Measurements from ENCODE around the gene SPAG8.

SPAG8 gene

GRCh38 chr9:35813434-35814105, 1.5 kb upstream of the SPAG8 start:
- Histone ChIP-seq H3K9me2 (ENCODE audit: low read depth, low read length) (no peaks in the 10 kb centered on the region), H3K4me1 (ENCODE audit: insufficient read depth, low read length, severe bottlenecking) (peaks cover 33% of the 10 kb centered on the region), H3K27ac (ENCODE audit: low read depth, low read length, poor library complexity, severe bottlenecking) (peak overlapping the region; percentile 78), H3K9me3 (ENCODE audit: low read length) (no peaks in the 10 kb centered on the region), H2AFZ (ENCODE audit: low read length) (no peak overlapping the region), H3F3A (ENCODE audit: insufficient read depth, low read length) (no peaks in the 10 kb centered on the region), H4K20me1 (ENCODE audit: insufficient read depth, low read length) (no peaks in the 10 kb centered on the region), H3K9ac (ENCODE audit: low read length) (peak overlapping the region; percentile 91), H3K4me3 (ENCODE audit: low read depth, low read length, poor library complexity, severe bottlenecking) (peak overlapping the region; percentile 77), H3K4me2 (ENCODE audit: low read length) (peak overlapping the region; percentile 79), H3K79me2 (ENCODE audit: insufficient read depth, low read length) (no peaks in the 10 kb centered on the region), H3K36me3 (ENCODE audit: insufficient read depth, low read length) (no peaks in the 10 kb centered on the region; the same call in none of the 2 replicates), H3K27me3 (ENCODE audit: insufficient read depth, low read length) (no peaks in the 10 kb centered on the region)
- TF ChIP-seq CTCF (IDR thresholded peaks at IDR 0.05; ENCODE audit: low read length), result peak; percentile 41; the same call in 1 of the 2 replicates
- no peak for TF ChIP-seq EZH2 (IDR thresholded peaks at IDR 0.05; ENCODE audit: borderline replicate concordance, low read length)

DNA sequence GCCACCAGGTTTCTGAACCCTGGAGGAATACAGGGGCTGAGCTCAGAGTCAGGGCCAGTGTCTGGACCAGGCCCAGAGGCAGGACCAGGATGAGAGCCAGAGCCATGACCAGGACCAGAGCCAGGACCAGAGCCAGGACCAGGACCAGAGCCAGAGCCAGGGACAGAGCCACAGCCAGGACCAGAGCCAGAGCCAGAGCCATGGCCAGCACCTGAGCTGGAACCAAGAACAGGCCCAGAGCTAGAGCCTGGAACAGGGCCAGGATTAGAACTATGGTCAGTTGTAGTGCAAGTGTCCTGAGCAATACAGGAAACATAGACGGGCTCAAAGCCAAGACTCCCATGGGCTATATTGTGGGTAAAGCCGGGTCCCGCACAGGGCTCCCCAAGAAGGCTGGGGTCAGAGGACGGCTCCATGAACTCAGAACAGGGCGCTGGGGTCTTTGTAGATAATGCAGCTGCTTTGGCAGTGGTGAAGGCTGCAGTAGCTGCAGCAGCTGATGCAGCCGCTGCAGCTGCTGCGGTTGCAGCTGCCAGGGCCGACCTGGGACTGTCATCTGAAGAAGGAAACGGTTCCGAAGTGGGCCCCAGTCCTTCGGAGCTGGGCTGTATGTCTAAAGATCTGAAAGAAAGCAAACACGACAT, 559 bp downstream of the SPAG8 start:
- TF ChIP-seq EZH2 (IDR thresholded peaks at IDR 0.05; ENCODE audit: borderline replicate concordance, low read length), result no peak
- TF ChIP-seq CTCF (IDR thresholded peaks at IDR 0.05; ENCODE audit: low read length), result no peak
- Histone ChIP-seq H3K9ac (ENCODE audit: low read length) (peak overlapping the region; percentile 31; the same call in 1 of the 2 replicates), H3K9me2 (ENCODE audit: low read depth, low read length) (no peaks in the 10 kb centered on the region), H3K4me1 (ENCODE audit: insufficient read depth, low read length, severe bottlenecking) (peaks cover 33% of the 10 kb centered on the region), H2AFZ (ENCODE audit: low read length) (no peak overlapping the region), H3K4me3 (ENCODE audit: low read depth, low read length, poor library complexity, severe bottlenecking) (peak overlapping the region; percentile 59), H3K36me3 (ENCODE audit: insufficient read depth, low read length) (peaks cover 3% of the 10 kb centered on the region; the same call in 1 of the 2 replicates), H4K20me1 (ENCODE audit: insufficient read depth, low read length) (no peaks in the 10 kb centered on the region), H3K9me3 (ENCODE audit: low read length) (no peaks in the 10 kb centered on the region), H3F3A (ENCODE audit: insufficient read depth, low read length) (no peaks in the 10 kb centered on the region), H3K27me3 (ENCODE audit: insufficient read depth, low read length) (no peaks in the 10 kb centered on the region), H3K27ac (ENCODE audit: low read depth, low read length, poor library complexity, severe bottlenecking) (peak overlapping the region; percentile 20), H3K4me2 (ENCODE audit: low read length) (peak overlapping the region; percentile 75), H3K79me2 (ENCODE audit: insufficient read depth, low read length) (no peaks in the 10 kb centered on the region)

GRCh38 chr9:35810122-35810521, 1.9 kb downstream of the SPAG8 start:
- no peaks in the 10 kb centered on the region for H3F3A ChIP-seq (ENCODE audit: insufficient read depth, low read length)
- no peak overlapping the region for H3K4me2 ChIP-seq (ENCODE audit: low read length)
- H3K27ac ChIP-seq (ENCODE audit: low read depth, low read length, poor library complexity, severe bottlenecking), result no peak overlapping the region
- no peaks in the 10 kb centered on the region for H3K27me3 ChIP-seq (ENCODE audit: insufficient read depth, low read length)
- no peaks in the 10 kb centered on the region for H3K79me2 ChIP-seq (ENCODE audit: insufficient read depth, low read length)
- H3K9ac ChIP-seq (ENCODE audit: low read length), result no peak overlapping the region
- no peaks in the 10 kb centered on the region for H3K9me3 ChIP-seq (ENCODE audit: low read length)
- H2AFZ ChIP-seq (ENCODE audit: low read length), result no peak overlapping the region
- H3K4me3 ChIP-seq (ENCODE audit: low read depth, low read length, poor library complexity, severe bottlenecking), result no peak overlapping the region
- peaks cover 29% of the 10 kb centered on the region for H3K4me1 ChIP-seq (ENCODE audit: insufficient read depth, low read length, severe bottlenecking)
- H3K36me3 ChIP-seq (ENCODE audit: insufficient read depth, low read length), result peaks cover 14% of the 10 kb centered on the region
- no peak for TF ChIP-seq EZH2 (IDR thresholded peaks at IDR 0.05; ENCODE audit: borderline replicate concordance, low read length)
- no peak for TF ChIP-seq CTCF (IDR thresholded peaks at IDR 0.05; ENCODE audit: low read length)
- no peaks in the 10 kb centered on the region for H4K20me1 ChIP-seq (ENCODE audit: insufficient read depth, low read length)
- H3K9me2 ChIP-seq (ENCODE audit: low read depth, low read length), result no peaks in the 10 kb centered on the region

Data from OCI-LY1 (cell line).